Tibial artery (tissue), 4 donors: Measurements from ENCODE around the gene C1QL1.
A peak's percentile ranks its signal among the peaks of the same experiment; 100 is the strongest.

Experiments used
- DNase-seq, 2 donors: peaks; one replicate each; pipeline ENCODE4 v3.0.0-alpha.2; 2019
- H3K27ac ChIP-seq, 2 donors: fragments of 200-600 bp; sonication (generic) in 1 of 2; 1 replicate in 1 of 2; 2 replicates in 1 of 2; pipeline ENCODE4 v1.5.1; 2018 to 2019; ENCODE audit warnings: mild to moderate bottlenecking in 1 of 2
- H3K27me3 ChIP-seq, 2 donors: fragments of 200-600 bp; sonication (generic) in 1 of 2; one replicate each; pipeline versions ENCODE4 v1.5.1 to v1.6.0; 2016 to 2019
- H3K36me3 ChIP-seq, 3 donors: fragments of 200-600 bp; sonication (generic) in 2 of 3; one replicate each; pipeline ENCODE4 v1.5.1; 2016 to 2019; ENCODE audit warnings: mild to moderate bottlenecking in 2 of 3
- H3K4me1 ChIP-seq, 4 donors: fragments of 200-600 bp; sonication (generic) in 2 of 4; 1 replicate in 3 of 4; 2 replicates in 1 of 4; pipeline ENCODE4 v1.5.1; 2016 to 2019
- H3K4me3 ChIP-seq, 2 donors: fragments of 200-600 bp; sonication (generic) in 1 of 2; 1 replicate in 1 of 2; 2 replicates in 1 of 2; pipeline ENCODE4 v1.5.1; 2018 to 2019; ENCODE audit warnings: mild to moderate bottlenecking in 2 of 2
- H3K9me3 ChIP-seq, 3 donors: fragments of 200-600 bp; sonication (generic) in 1 of 3; one replicate each; pipeline ENCODE4 v1.5.1; 2016 to 2019
- intact Hi-C: fragments of 100-400 bp; cut with DNase I; formaldehyde crosslinking; loops from one replicate; pipeline ENCODE4 v1.15.0; 2023; ENCODE audit warnings: low total_unique reads
- TF ChIP-seq, protein P1 (sequence below), 2 experiments: fragments of 200-600 bp in 1 of 2; fragments of 450-650 bp in 1 of 2; IDR thresholded peaks; one replicate each; pipeline ENCODE4 v1.5.1; 2017 to 2019; ENCODE audit warnings: antibody characterized with exemption in 2 of 2, mild to moderate bottlenecking in 1 of 2, moderate library complexity in 1 of 2

C1QL1 gene

DNA sequence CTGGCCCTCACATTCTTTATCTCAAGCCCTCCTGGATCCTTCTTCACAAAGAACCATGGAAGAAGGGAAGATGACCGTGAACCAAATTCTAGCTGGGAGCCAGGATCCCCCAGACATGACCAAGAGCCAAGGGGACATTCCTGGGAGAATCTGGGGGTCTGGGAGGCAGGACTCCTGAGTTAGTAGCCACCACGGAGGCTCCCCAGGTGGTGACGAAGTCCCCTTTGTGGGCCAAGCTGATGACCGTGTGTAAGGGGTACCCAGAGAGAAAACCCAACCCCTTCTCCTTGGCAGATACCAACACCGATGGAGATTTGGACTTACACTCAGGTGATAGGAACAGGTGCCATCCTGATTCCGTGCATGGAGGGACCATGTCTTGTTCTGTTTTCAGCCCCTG, 46.0 kb downstream of the C1QL1 start:
- intact Hi-C loops: loop anchor here (10.0 kb wide), 1 partner anchor 273 kb away; no protein-coding TSS in a partner anchor
- Histone ChIP-seq H3K4me3 (no peak overlapping the region), H3K27me3 (no peaks in the 10 kb centered on the region), H3K4me1 (peaks cover 0 to 7% (median 5%) of the 10 kb centered on the region in 4 donors), H3K9me3 (no peaks in the 10 kb centered on the region), H3K36me3 (no peaks in the 10 kb centered on the region), H3K27ac (no peak overlapping the region)
- peak in 1 of 2 donors; percentile 24 for DNase-seq
- TF ChIP-seq, protein P1, sequence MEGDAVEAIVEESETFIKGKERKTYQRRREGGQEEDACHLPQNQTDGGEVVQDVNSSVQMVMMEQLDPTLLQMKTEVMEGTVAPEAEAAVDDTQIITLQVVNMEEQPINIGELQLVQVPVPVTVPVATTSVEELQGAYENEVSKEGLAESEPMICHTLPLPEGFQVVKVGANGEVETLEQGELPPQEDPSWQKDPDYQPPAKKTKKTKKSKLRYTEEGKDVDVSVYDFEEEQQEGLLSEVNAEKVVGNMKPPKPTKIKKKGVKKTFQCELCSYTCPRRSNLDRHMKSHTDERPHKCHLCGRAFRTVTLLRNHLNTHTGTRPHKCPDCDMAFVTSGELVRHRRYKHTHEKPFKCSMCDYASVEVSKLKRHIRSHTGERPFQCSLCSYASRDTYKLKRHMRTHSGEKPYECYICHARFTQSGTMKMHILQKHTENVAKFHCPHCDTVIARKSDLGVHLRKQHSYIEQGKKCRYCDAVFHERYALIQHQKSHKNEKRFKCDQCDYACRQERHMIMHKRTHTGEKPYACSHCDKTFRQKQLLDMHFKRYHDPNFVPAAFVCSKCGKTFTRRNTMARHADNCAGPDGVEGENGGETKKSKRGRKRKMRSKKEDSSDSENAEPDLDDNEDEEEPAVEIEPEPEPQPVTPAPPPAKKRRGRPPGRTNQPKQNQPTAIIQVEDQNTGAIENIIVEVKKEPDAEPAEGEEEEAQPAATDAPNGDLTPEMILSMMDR (IDR thresholded peaks at IDR 0.05): no peak

DNA sequence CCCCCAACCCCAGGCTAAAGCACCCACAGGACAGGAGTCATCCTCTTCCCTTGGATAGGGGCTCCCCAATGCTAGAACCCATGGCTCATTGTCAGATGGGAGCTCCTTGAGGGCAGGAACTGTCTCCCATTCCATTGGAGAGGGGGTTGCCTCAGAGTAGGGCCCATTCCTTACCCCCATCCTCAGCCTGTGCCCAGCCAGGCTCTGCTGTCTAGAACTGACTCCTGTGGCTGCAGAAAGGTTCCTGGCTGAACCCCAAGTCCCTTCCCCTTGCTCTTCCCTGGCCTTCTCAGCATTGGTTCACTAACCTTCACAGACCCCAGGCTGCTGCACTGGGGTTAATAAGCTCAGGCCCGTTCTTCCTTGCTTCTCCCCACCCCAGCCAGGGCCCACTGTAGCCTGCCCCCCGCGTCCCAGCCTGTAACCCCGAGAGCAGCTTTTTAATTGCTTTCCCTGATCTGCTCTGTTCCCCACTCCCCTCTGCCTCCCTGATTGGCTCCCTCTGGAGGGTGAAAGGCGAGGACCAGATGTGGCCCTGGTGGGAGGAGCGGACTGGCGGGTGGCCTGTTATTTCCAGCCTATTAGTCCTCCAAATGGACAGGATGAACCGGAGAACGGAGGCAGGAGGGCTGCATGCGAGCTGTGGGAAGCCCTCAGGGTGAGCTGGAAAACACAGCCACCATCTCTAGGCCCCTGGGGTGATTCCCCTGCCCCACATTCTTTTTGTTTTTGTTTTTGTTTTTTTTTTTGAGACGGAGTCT, 46.8 kb downstream of the C1QL1 start:
- intact Hi-C loops: loop anchor here (2.0 to 10.0 kb wide), 2 partner anchors 99 to 273 kb away; no protein-coding TSS in a partner anchor
- DNase-seq: peak in 1 of 2 donors; percentile 31
- H3K27ac ChIP-seq: no peak overlapping the region
- no peaks in the 10 kb centered on the region for H3K9me3 ChIP-seq
- no peak overlapping the region for H3K4me3 ChIP-seq
- H3K4me1 ChIP-seq: peaks cover 0 to 15% (median 12%) of the 10 kb centered on the region in 4 donors
- H3K36me3 ChIP-seq: no peaks in the 10 kb centered on the region
- H3K27me3 ChIP-seq: no peaks in the 10 kb centered on the region
- TF ChIP-seq, protein P1 (IDR thresholded peaks at IDR 0.05): no peak

DNA sequence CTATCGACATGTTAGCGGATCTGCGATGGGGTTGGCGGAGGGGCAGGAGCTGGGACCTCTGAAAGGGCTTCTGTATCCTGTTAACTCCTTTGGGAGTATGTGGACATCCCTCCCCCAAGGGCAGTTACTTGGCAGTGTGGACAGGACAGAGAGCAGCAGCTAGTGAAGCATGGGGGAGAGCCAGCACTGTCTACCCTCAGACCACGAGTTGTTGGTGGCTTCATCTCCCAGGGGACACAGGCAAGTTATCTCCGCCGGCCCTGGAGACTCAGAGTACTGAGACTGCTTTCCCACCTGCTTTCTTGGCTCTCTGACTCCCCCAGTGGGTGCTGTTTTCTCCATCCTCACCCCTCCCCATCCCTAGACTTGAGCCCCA, 47.5 kb downstream of the C1QL1 start:
- intact Hi-C loops: loop anchor here (2.0 to 10.0 kb wide), 2 partner anchors 100 to 274 kb away; no protein-coding TSS in a partner anchor
- no peak overlapping the region for H3K4me3 ChIP-seq
- H3K36me3 ChIP-seq: no peaks in the 10 kb centered on the region
- no peaks in the 10 kb centered on the region for H3K27me3 ChIP-seq
- H3K4me1 ChIP-seq: peaks cover 0 to 19% (median 12%) of the 10 kb centered on the region in 4 donors
- TF ChIP-seq, protein P1 (IDR thresholded peaks at IDR 0.05): no peak
- no peaks in the 10 kb centered on the region for H3K9me3 ChIP-seq
- no peak overlapping the region for H3K27ac ChIP-seq
- DNase-seq: peak in 1 of 2 donors; percentile 48

DNA sequence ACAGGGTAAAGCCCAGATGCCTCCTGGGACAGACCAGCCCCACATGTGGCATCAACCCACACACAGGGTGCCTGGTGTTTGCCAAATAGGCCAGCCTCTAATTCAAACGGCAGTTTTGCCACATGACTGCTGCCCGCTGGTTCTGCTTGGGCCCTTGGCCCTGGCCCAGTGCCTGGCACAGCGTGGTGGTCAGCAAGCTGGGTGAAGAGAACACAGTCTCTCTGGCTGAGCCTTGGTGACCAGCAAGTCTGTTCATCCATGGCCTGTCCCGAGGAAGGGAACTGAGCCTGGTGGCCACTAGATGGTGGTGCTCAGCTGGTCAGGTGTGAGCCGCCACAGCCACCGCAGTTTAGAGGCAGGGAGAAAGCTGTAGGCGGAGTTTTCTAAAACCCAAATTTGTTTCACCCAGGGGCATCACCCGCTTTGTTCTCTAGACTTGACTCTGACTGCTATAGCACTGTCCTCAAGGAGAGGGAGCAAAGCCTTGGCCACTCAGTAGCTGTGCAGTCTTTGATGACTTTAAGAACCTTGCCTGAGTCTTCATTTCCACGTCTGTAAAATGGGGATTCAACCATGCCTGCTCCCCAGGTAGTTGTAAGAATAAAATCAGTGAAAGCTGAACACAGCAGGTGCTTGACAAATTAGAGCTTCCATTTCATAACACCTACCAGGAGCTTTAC, 48.1 kb downstream of the C1QL1 start:
- Histone ChIP-seq H3K27ac (no peak overlapping the region), H3K4me3 (no peak overlapping the region), H3K36me3 (no peaks in the 10 kb centered on the region), H3K27me3 (no peaks in the 10 kb centered on the region), H3K9me3 (no peaks in the 10 kb centered on the region), H3K4me1 (peaks cover 0 to 19% (median 12%) of the 10 kb centered on the region in 4 donors)
- peak; percentile 86 to 87 for DNase-seq
- intact Hi-C loops: loop anchor here (2.0 to 10.0 kb wide), 3 partner anchors 101 to 275 kb away; partner anchors contain the start of gene PLCD3
- TF ChIP-seq, protein P1 (IDR thresholded peaks at IDR 0.05): peak; percentile 81 to 93

DNA sequence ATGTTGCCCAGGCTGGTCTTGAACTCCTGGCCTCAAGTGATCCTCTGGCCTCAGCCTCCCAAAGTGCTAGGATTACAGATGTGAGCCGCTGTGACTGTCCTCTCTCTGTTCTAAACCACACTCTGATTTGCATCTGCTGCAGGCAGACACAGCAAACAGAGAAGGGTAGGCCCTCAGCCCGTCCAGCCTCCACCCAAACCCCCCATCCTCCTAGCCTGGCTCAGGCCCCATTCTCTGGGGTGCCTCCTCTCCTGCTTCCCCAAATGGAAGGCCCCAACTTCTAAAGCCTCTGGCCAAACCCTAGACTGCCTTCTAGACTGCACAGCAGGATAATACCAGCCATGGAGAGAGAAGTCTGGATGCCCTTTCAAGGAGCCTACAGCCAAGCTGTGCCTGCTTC, 48.7 kb downstream of the C1QL1 start:
- Histone ChIP-seq H3K36me3 (no peaks in the 10 kb centered on the region), H3K4me1 (peaks cover 0 to 19% (median 12%) of the 10 kb centered on the region in 4 donors), H3K4me3 (no peak overlapping the region), H3K9me3 (no peaks in the 10 kb centered on the region), H3K27me3 (no peaks in the 10 kb centered on the region), H3K27ac (no peak overlapping the region)
- TF ChIP-seq, protein P1 (IDR thresholded peaks at IDR 0.05): no peak
- intact Hi-C loops: loop anchor here (5.0 kb wide), 1 partner anchor 213 kb away; the partner anchor contains the start of gene PLCD3
- DNase-seq: peak in 1 of 2 donors; percentile 24
